ENCODE data around the gene NRG2.

The NRG2 gene

GRCh38 chr5:139839232-139839815, 203.8 kb downstream of the NRG2 start:
- Histone ChIP-seq H3K4me1 (peaks cover 0 to under 1% (median 0%) of the 10 kb centered on the region in 4 donors), H3K4me3 (no peak overlapping the region), H3K9me3 (no peaks in the 10 kb centered on the region), H3K36me3 (no peaks in the 10 kb centered on the region), H3K27ac (no peak overlapping the region), H3K27me3 (peaks cover 0 to 23% of the 10 kb centered on the region in 2 donors)
- peak in 1 of 2 donors; percentile 28 for DNase-seq
- intact Hi-C loops (cut with DNase I; ENCODE audit: low total_unique reads) = no loop called here
- TF ChIP-seq, protein P1, sequence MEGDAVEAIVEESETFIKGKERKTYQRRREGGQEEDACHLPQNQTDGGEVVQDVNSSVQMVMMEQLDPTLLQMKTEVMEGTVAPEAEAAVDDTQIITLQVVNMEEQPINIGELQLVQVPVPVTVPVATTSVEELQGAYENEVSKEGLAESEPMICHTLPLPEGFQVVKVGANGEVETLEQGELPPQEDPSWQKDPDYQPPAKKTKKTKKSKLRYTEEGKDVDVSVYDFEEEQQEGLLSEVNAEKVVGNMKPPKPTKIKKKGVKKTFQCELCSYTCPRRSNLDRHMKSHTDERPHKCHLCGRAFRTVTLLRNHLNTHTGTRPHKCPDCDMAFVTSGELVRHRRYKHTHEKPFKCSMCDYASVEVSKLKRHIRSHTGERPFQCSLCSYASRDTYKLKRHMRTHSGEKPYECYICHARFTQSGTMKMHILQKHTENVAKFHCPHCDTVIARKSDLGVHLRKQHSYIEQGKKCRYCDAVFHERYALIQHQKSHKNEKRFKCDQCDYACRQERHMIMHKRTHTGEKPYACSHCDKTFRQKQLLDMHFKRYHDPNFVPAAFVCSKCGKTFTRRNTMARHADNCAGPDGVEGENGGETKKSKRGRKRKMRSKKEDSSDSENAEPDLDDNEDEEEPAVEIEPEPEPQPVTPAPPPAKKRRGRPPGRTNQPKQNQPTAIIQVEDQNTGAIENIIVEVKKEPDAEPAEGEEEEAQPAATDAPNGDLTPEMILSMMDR (IDR thresholded peaks at IDR 0.05) = no peak

DNA sequence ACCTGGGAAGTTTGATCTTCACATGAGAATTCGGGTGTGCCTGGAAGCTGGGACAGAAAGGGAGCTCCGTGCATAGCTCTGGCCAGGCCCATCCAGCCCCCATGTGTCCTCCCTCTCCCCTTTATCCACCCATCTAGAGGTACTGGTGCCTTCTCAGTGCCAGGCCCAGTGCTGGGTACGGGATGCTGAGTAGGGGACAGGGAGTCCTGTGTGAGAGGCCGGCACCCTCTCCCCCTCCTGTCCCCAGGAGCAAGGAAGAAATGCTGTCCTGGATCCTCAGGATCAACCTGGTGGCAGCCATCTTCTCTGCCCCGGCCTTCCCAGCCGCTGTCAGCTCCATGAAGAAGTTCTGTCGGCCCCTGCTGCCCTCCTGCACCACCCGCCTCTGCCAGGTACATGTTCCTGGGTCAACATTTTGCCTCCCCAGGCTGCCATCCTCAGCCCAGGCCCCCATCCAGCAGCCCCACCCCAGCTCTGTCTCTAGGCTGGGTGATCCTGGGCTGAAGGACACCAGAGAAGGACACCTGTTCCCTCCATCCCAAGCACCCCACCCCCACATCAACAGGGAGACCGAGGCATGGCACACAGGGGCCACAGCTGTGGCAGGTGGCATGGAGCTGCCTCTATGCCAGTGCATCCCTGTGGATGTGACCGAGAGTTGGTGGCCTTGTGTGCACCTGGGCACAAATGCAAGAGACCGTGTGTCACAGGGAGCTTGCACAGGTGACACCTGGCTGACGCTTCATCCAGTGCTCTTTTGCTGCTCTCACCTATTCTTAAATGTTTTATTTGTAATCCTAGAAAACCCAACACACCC, 204.5 kb downstream of the NRG2 start:
- intact Hi-C loops (cut with DNase I; ENCODE audit: low total_unique reads) = no loop called here
- no peak overlapping the region for H3K27ac ChIP-seq
- H3K4me3 ChIP-seq = no peak overlapping the region
- no peaks in the 10 kb centered on the region for H3K9me3 ChIP-seq
- no peaks in the 10 kb centered on the region for H3K36me3 ChIP-seq
- no peaks in the 10 kb centered on the region for H3K4me1 ChIP-seq
- TF ChIP-seq, protein P1 (IDR thresholded peaks at IDR 0.05) = no peak
- peaks cover 0 to 23% of the 10 kb centered on the region in 2 donors for H3K27me3 ChIP-seq
- DNase-seq = peak in 1 of 2 donors; percentile 49

DNA sequence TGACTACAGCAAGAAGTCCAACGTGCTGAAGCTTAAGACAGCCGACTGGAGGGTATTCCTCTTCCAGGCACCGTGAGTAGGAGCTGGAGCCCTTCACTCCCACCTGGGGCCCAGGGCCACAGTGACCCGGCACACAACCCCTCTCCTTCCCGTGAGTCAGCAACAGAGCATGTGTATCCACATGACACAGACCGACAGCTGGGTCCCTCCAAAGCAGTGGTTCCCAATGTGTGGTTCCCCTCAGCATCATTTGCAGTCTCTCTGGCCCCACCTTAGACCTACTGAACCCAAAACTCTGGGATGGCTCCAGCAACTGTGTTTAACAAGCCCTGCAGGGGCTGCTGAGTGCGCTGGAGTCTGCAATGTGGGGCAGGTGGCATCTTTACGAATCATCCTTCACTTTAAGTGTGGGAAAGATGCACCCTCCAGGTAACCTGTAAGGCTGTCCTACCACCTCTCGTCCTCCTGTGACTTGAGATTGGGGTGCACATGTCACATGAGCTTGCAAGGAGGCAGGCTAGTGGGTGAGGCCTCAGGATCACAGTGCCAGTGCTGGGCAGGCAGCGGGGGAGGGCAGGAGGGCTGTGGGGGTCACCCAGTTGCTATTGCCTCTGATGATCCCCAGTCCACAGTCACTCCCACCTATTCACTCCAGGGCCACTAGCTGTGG, 205.3 kb downstream of the NRG2 start:
- Histone ChIP-seq H3K27ac (no peak overlapping the region), H3K27me3 (peaks cover 0 to 23% of the 10 kb centered on the region in 2 donors), H3K4me1 (no peaks in the 10 kb centered on the region), H3K9me3 (no peaks in the 10 kb centered on the region), H3K4me3 (no peak overlapping the region), H3K36me3 (no peaks in the 10 kb centered on the region)
- DNase-seq = peak in 1 of 2 donors; percentile 40
- TF ChIP-seq, protein P1 (IDR thresholded peaks at IDR 0.05) = no peak
- intact Hi-C loops (cut with DNase I; ENCODE audit: low total_unique reads) = no loop called here

DNA sequence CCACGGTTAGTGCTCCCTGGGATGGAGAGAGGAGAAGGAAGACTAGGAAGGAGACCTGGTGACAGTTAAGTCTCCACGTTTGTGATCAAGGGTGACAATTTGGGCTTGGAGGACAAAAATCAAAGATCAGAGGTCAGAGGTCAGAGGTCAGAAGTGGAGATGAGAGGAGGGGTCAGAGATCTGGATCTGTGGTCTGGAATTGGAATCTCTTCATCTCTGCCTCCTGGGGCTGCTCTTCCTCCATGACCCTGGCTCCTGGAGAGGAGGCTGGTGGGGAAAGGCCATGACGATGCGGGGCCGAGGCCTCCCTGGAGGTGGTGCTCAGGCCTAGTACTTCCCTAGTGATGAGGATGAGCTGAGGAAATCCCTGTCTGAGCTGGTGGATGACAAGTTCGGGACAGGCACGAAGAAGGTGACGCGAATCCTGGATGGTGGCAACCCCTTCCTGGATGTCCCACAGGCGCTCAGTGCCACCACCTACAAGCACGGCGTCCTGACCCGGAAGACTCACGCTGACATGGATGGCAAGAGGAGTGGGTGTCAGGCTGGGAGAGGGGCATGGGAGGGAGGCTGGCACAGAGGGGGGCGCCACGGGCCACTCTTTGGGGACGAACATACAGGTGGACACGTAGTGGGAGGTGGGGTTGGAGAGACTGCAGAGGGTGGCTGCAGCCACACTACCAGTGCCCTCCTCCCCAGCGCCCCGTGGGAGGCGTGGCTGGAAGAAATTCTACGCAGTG, 206.5 kb downstream of the NRG2 start:
- Histone ChIP-seq H3K36me3 (no peaks in the 10 kb centered on the region), H3K4me1 (no peaks in the 10 kb centered on the region), H3K9me3 (no peaks in the 10 kb centered on the region), H3K27me3 (peaks cover 0 to 23% of the 10 kb centered on the region in 2 donors), H3K27ac (no peak overlapping the region), H3K4me3 (no peak overlapping the region)
- peak in 1 of 2 donors; percentile 63 for DNase-seq
- intact Hi-C loops (cut with DNase I; ENCODE audit: low total_unique reads) = no loop called here
- TF ChIP-seq, protein P1 (IDR thresholded peaks at IDR 0.05) = no peak

DNA sequence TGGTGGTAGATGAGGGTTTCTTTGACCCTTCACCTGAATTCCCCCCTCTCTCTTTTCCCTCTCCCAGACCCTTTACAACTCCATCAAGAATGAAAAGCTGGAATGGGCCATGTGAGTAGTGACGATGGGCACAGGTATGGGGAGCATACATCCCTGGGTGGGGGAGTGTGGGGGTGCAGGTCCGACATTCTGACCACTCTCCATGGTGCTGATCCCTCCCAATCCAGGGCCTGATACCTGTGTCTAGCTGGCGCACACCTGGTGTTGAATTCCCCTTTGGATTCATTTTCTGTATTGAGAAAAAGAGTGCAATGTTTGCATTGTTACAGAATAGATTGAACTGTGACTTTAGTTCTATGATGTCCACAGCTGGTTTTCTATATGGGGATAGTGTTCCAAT, 207.4 kb downstream of the NRG2 start:
- Histone ChIP-seq H3K9me3 (no peaks in the 10 kb centered on the region), H3K4me1 (no peaks in the 10 kb centered on the region), H3K27me3 (peaks cover 0 to 23% of the 10 kb centered on the region in 2 donors), H3K36me3 (no peaks in the 10 kb centered on the region), H3K4me3 (no peak overlapping the region), H3K27ac (no peak overlapping the region)
- peak in 1 of 2 donors; percentile 37 for DNase-seq
- TF ChIP-seq, protein P1 (IDR thresholded peaks at IDR 0.05) = no peak
- intact Hi-C loops (cut with DNase I; ENCODE audit: low total_unique reads) = no loop called here

All from tibial artery (tissue), 4 donors.